ENCODE data around the gene CYP1B1.
"Not testable (repeated sequence)": the region's sequence is repeated elsewhere in the genome, so short reads cannot be mapped to it uniquely, and the experiment has no call there.

Gene CYP1B1

DNA sequence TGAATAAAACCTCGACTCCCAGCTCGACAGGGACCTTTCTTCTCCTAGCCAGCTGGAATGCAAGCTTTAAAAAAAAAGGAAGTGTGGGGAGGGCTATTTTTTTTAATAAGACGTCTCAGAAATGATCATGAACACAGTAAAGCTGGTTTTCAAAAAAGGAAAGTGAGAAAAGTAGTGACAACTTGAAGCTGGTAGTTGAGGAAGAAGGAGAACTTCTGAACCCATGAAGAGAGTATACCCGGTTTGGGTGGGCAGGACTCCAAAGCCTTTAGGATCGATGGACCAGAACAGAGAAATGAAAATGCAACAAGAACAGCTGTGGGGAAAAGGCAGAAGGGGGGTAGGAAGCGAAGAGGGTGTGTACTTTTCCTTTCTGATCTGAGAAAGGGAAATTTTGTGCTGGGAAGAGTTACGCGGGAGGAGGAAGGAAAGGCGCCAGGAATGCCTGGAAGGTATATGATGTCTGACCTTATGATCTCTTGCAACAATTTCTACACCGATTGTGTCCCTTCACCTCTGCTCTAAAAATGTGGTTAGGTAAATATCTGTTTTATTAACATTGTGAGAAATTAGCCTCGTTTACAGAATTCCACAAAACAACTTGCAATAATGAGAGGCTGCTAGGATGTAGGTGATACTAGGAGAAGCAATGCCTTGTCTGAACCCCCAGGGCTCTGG is 22.6 kb upstream of the CYP1B1 start:
- no peak for DNase-seq

DNA sequence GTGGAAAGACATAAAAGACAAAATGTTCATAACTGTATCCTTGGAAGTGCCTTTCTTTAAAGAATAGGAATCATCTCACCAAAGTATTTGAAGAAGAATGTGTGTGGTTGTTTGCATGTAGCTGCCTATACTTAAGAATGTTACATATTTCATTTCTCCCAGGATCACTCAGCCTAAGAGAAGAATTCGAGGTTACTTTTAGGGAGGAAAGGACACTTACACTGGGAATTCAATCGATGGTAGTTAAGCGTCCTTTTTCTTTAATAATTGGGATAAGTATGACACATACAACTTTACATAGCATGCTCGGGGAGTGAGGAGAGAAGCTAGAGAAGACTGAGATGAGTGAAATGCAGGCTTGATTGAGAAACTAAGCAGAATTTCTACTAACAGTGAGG is 22.0 kb upstream of the CYP1B1 start:
- DNase-seq = no peak

DNA sequence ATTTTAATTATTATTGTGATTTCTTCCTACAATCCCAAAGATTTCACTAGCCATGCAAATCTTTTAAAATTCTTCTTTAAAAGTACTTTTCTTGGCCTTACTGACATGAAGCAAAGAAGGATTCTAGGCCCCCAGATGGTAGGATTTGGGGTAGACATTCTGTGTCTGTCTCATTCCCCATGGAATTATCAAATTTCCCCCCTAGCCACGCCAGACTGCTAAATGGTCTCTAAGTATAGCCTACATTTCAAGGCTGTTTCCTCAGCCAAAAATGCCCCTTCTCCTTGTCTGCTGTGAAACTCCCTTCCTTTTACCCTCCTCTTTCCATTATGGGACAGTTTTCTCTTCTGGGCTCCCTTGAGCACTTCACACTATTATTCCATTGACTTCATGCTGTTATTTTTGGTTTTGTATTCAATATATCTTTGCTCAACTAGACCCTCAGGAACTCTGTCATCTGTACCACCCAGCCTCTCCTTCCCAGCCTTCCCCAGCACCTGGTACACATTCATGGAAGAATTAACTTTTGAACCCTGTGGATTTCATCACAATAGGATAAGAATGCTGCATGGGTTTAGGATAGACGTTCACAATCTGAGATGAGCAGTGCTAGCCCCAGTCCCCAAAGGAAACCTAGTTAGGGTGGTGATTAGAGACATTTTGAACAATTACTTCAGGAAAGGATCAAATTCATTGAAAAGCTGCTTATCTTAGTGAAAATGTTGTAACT is 21.5 kb upstream of the CYP1B1 start:
- peak; percentile 39 for DNase-seq

DNA sequence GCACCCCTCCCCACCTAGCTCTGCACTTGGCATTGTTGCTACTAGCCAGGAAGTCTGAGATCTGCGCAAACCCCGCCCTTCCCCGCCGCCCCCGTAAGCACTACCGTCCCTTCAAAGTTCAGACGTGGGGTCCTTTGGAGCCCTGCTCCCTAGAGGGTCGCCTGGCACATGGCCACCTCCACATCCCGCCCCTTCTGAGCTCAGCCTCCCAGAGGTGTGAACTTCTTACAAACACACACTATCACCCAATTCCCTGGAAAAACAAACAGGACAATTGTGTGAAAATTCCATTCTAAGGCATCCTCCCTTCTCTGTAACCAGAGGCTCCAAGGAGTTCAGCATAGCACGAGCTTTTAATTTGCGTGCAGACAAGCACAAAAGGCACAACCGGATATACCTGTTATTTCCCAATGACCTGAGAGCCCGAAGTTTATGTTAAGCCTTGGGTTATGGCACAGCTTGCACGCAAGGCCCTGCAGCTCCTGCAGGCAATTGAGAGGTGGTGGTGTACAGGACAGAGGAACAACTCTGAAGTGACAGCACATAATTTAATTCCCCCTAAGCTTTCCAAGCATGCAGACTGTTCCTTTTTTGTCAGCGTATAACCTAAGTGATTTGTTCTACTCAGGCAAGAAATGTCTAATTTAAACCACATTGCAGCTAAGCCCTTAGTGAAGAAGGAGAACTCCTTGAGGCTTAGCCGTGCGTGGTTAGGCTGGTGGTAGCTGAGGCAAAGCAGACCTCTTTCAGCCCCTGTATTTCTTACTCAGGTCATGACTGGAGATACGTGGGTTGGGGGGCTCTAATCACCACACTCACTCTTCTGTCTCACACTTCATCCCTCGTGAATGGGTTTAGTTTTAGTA is 20.3 kb upstream of the CYP1B1 start:
- peak; percentile 81 for DNase-seq

DNA sequence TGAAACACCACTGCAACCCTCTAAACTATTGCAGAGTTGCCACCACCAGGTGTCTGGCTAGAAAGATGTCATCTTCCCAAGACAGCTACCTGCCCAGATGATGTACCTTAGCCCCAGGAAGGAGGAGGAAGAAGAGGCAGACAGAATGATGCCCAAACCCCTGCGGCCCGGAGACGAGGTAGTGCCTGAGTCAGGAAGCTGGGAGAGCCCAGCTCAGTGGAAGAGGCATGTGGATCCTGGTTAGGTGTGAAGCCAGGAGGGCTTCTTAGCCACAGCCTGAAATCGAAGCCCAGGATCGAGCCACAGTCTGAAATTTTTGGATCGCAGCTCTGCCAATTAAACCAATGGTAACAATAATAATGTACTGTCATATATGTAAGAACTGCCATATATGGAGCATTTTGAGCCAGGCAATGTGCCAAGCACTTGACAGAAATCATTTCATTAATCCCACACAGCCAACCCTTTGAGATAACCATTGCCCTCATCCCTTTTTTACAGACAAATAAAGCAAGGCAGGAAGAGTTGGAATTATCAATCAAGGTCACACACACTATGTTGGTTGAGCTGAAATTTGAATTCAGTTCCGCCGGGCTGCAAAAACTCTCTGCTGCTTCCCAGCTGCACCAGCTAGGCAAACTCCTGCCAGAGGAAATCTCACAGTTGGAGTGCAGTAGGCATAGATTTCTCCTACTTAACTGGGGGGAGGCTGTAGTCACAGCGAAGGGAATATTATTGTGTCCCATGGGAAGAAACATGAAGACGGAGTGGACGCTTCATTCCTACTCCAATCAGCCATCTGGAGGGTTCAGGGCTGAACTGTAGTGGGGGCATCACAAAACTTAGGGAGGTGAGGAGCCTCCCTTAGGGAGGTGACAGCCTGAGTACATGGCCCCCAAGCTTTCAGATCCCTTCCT is 19.4 kb upstream of the CYP1B1 start:
- peak; percentile 24 for DNase-seq

DNA sequence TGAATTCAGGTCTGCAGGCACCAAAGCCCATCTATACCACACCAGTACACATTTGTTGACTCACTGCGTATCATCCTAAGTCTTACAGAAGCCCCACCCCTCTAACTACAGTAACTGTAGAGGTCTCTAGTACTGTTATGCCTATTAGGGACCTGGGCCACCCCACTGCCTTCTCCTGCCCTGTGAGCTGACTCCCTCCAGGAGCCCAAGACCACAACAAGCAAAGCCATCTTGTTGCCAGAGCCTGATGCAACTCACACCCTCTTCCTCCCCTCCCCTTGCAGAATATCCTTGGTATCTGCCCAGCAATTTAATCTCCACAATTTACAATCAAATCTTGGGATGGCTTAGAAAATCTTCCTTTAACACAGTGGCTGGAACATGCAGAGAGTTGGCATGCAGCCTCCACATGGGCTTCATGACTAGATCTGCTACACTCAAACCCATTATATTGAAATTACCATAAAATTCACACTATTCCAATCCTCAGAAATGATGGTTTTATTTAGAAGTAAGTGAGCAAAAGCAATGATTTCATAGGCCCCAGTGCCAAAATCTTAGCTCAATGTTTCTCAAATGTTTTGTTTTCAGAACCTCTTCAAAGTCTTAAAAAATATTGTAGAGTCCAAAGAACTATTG is 17.7 kb upstream of the CYP1B1 start:
- DNase-seq = peak; percentile 29

DNA sequence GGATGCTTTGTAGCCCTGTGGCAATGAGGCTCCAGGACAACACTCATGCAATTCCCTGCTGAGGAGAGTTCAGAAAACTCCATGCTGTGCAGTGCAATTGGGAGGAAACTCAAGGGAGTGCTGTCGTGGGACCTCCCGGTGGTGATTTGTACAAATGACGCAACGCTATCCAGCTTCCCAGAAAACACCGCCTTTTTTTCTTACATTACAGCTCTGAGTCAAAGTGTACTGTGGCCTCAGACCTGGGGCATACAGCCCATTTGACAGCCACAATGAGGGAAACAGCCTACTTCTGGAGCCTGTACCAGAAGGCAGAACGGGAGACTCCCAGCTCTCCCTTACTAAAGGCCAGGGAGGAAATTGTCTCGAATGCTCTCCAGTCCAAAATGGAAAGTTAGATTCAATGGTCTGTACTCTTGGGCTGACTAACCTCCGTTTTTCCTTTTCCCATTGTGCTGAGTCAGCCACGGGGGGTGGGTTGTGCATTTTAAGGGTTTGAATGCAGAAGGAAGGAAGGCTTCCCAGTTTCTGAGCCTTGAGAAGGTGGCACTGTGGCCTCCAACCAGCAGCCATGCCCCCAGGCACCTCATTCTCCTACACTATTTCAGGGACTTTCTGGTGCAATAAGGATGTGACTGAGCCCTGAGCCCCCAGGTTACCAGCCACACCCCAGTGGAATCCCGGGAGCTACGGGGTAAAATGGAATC is 16.4 kb upstream of the CYP1B1 start:
- DNase-seq = peak; percentile 8

DNA sequence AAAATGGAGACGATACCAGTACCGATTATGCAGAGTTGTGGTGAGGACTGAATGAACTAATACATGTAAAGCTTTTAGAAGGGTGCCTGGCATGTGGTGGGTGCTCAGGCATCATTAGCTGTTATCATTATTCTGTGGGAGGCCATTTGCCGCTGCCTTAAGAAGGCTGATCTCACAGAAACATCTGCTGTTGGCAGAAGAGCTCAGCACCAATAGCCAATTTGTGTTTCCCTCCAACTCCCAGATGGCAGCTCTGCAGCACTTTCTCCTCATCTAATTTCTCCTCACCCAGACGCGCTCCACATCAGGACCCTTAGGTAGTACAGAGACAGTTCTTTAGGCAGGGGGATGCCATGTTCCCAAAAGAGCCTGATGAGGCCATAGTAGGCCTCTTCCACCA is 15.8 kb upstream of the CYP1B1 start:
- DNase-seq = peak; percentile 29

DNA sequence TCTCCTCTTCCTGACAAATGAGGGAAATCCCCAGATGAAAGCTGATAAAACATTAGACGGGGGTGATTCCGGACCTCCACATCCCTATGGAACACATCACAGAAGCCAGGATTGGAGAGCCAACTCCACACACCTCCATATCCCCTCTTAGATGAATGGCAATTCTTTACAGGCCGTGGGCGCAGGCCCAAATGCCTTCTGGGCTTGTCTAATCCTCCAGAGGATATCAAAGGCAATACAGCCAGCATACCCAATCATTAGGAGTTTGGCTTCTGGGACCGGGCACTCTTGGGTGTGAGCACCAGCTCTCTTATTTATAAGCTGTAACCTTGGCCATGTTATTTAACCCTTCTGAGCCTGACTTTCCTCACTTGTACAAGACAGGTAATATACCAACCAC is 15.0 kb upstream of the CYP1B1 start:
- DNase-seq = no peak

DNA sequence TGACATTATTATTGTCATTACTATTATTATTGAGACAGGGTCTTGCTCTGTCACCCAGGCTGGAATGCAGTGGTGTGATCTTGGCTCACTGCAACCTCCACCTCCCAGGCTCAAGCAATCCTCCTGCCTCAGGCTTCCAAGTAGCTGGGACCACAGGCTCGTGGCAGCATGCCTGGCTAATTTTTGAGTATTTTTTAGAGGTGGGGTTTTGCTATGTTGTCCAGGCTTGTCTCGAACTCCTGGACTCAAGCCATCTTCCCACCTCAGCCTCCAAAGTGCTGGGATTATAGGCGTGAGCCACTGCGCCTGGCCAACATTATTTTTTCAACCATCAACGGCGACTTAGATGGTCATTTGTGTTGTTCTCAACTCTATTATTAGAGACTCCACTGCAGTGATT is 14.3 kb upstream of the CYP1B1 start:
- DNase-seq = not testable (repeated sequence)

DNA sequence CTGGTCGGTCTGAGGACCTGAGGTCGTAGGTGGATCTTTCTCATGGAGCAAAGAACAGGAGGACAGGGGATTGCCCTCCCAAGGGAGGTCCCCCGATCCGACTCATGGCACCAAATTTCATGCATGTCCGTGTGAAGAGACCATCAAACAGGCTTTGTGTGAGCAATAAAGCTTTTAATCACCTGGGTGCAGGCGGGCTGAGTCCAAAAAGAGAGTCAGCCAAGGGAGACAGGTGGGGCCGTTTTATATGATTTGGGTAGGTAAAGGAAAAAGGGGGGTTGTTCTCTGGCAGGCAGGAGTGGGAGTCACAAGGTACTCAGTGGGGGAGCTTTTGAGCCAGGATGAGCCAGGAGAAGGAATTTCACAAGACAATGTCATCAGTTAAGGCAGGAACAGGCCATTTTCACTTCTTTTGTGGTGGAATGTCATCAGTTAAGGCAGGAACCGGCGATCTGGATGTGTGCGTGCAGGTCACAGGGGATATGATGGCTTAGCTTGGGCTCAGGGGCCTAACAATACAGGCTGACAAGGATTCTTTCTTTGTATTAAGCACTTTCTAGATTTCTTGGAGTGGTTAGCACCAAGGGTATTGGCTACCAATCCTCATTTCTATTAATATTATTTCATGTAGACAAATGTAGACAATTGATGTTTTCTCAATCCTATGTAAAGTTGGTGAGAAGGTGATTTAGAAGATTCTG is 10.2 kb upstream of the CYP1B1 start:
- DNase-seq = not testable (repeated sequence)

DNA sequence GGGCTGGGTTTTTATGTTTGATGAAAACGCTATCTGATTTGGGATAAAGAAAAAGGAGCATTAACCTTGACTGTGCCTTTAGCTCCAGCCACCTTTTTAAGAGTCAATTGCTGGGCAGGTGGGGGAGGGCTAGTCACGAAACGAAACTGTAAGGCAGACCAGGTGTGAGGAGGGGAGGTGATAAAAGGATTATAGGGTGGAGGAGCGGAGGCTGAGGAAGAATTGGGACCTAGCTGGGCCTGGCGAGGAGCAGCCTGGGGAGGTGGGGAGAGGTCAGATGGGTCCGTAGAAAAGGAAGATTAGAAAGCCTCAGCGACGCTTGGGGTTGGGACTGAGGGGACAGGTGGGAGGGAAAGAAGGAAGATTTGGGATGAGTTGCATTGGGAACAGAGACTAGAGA is 8.6 kb upstream of the CYP1B1 start:
- DNase-seq = not testable (repeated sequence)

DNA sequence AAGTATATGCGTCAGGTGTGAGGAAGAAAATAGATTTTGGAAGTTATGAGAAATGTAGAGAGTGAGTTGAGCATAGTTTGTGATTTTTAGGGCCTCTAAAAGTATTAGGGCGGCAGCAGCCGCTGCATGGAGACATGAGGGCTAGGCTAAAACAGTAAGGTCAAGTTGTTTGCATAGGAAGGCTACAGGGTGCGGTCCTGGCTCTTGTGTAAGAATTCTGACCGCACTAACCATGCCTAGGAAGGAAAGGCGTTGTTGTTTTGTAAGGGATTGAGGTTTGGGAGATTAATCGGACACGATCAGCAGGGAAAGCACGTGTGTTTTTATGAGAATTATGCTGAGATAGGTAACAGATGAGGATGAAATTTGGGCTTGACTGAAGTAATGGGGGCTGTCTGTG is 6.8 kb upstream of the CYP1B1 start:
- DNase-seq = not testable (repeated sequence)

DNA sequence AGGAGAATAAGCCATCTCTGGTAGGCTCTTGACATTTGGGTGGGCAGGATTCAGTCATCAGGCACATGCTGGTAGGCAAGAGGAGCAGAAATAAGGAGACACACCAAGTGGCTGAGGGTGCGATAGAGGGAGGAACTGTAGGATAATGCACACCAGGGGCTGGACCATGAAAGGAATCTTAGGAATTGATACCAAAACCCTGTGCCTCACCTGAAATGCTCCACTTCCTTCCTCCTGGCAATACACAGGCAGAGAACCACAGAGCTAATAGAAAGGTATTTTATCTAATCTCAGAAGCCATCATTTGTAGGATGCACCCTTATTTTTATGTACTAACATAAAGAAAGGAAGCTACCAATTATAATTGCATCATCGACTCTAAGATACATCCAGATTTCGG is 4.4 kb upstream of the CYP1B1 start:
- DNase-seq = no peak

DNA sequence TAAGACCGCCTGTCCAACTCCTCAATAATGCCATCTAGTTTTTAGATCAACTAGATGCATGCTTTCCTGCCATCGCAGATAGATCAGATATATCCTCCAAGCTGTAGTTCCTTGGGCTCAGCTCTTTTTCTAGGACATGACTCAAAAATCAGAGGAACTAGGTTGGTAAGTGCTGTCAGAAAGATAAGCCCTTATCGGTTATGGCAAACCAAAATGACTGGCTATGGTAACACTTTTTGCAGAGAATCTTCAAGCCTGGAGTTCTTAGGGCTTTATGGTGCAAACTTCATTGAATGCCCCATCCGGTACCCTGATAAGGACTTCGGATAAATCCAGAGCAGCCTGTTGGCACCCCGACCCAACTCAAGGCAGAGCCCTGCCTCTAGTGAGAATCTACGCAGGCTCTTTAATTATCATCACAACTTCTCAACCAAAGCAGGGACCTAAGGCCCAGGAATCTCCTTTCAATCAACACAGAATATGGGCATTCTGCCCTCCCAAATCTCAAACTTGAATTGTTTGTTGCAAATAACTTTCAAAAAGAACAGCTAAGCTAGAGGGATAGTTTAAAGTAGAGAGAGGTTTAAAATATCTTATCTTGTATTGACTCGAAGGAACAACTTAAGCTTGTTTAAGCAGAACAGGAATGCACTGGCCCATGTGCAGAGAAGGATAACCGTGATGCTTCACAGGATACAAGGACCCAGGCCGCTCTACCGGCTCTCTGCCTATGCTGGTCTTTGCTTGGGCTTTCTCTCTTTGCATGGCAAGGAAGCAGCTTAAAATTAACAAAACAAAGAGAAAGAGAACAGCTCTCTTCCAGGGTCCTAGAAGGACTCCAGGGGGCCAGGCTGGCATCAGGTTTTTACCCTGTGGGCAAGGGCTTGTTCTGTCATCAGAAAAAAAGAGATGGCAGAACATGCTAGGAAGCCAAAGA is 3.4 kb upstream of the CYP1B1 start:
- peak; percentile 17 for DNase-seq

DNA sequence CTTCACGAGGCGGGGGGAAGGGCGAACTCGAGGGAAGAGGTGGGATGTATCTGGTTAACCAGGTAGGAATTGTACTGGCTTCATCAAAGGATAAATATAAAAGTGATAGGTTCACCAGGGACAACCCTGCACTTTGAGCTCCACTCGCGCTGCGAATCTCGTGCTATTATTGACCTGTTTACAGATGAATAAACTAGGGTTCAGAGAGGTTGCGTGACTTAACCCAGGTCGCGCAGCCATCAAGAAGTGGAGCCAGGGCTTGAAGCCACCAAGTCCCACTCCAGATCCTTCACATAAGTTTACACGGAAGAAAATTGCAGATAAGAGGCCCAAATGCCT is 1.4 kb upstream of the CYP1B1 start:
- DNase-seq = no peak

DNA sequence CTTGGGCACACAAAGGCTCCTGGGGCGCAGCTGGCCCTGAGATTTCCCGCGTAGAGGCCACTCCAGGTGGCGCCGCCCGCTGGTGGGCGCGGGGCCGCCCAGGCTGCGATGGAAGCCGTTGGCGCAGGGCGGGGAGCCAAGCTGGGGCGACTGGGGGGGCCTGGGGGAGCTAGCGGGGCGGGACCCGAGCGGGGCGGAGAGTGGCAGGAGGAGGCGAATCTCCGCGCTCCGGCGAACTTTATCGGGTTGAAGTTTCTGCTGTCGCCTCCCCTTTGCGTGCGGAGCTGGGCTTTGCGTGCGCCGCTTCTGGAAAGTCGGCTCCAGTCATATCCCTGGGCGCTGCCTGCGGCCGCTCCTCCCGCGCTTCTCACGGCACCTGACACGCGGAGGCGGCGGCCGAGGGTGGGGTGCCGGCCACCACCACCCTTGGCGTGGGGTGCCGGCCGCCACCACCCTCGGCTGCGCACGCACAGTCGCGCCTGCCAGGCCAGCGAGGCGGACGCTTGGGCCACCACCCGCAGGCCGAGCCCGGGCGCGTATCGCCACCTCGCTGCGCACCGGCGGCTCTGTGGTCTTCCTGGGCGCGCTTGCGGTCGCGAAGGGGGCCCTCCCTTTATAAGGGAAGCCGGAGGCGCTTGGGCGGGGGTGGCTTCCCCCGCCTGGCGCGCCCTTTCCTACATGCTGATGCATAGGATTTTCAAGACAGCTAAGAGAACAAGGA is 919 bp upstream of the CYP1B1 start:
- peak; percentile 92 for DNase-seq

DNA sequence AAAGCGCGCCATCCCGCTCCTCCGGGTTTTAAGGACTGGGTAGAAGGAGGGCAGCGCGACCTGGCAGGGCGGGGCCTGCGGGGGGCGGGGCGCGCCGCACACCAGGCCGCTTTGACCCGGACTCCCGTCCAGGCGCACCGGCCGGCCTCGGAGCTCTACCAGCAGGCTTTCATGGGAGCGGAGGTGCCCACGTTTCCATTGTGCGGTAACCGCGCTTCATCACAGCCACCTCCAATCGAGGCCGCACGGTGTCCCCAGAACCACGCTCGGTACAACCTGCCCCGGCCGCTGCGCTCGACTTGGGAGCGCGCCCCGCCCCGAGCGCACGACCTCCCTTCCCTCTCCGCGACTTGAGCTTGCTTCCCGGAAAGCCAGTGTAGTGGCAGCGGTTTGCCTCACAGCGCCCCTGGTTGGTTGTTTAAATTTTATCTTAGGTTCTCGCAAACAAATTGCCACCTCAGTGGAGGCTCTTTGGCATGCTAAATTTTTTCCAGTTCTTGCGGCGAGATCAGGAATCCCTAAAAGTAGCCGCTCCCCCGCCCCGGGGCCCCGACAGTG is 280 bp upstream of the CYP1B1 start:
- peak; percentile 93 for DNase-seq

Measured in eye (tissue), 1 donor.